Fibroblast of mammary gland (primary cell): ENCODE data around the gene RGS7BP.
A peak's percentile ranks its signal among the peaks of the same experiment; 100 is the strongest.

Experiments used
- DNase-seq: peaks from one replicate; pipeline ENCODE4 v3.0.0-alpha.2; 2010; ENCODE audit warnings: low read depth
- H3K4me3 ChIP-seq: 2 replicates; pipeline ENCODE4 v1.5.1; 2011; ENCODE audit warnings: low read depth, mild to moderate bottlenecking, low read length, moderate library complexity; ENCODE audit not compliant: control insufficient read depth
- CTCF ChIP-seq: conservative IDR thresholded peaks from 2 replicates; pipeline ENCODE4 v1.5.1; 2011; ENCODE audit warnings: low read depth, low read length, inconsistent platforms; ENCODE audit not compliant: control insufficient read depth, insufficient read depth

Gene RGS7BP

GRCh38 chr5:64595031-64595855, 89.4 kb downstream of the RGS7BP start:
- DNase-seq: no peak
- peak; percentile 23 for TF ChIP-seq CTCF
- no peak overlapping the region for H3K4me3 ChIP-seq

- DNase-seq: no peak
- no peak for TF ChIP-seq CTCF
- H3K4me3 ChIP-seq: no peak overlapping the region
These were observed 93.4 kb downstream of the RGS7BP start for GRCh38 chr5:64599226-64599625.

GRCh38 chr5:64603676-64604075, 97.9 kb downstream of the RGS7BP start:
- H3K4me3 ChIP-seq: no peak overlapping the region
- no peak for TF ChIP-seq CTCF
- no peak for DNase-seq

GRCh38 chr5:64606926-64607325, 101.1 kb downstream of the RGS7BP start:
- TF ChIP-seq CTCF: no peak
- no peak for DNase-seq

GRCh38 chr5:64612344-64612961, 106.6 kb downstream of the RGS7BP start:
- H3K4me3 ChIP-seq: no peak overlapping the region
- TF ChIP-seq CTCF: peak; percentile 92
- peak; percentile 69 for DNase-seq

More at GRCh38 chr5:64606926-64607325, 101.1 kb downstream of the RGS7BP start:
- H3K4me3 ChIP-seq: no peak overlapping the region

GRCh38 chr5:64615895-64616294, 110.1 kb downstream of the RGS7BP start:
- no peak for TF ChIP-seq CTCF
- no peak for DNase-seq
- H3K4me3 ChIP-seq: no peak overlapping the region

- no peak overlapping the region for H3K4me3 ChIP-seq
- peak; percentile 35 for DNase-seq
- TF ChIP-seq CTCF: no peak
These were observed 113.8 kb downstream of the RGS7BP start for GRCh38 chr5:64619609-64620008.
